Ovary (tissue), 9 donors: ENCODE measurements around the gene PDK2. TPM values are rescaled to one million over a fixed set of nuclear protein-coding genes. Genes with fewer than 3 reads are reported as not detected.

Experiments used
- DNase-seq, 5 donors: peaks; one replicate each; pipeline ENCODE4 v3.0.0-alpha.2; 2019 to 2020
- H3K27ac ChIP-seq, 2 donors: fragments of 200-600 bp; one replicate each; pipeline versions ENCODE4 v1.5.1 to v1.8.0; 2019 to 2022
- H3K27me3 ChIP-seq: fragments of 200-600 bp; one replicate; pipeline ENCODE4 v1.8.0; 2022
- H3K36me3 ChIP-seq: fragments of 200-600 bp; sonication (generic); one replicate; pipeline ENCODE4 v1.5.1; 2019
- H3K4me1 ChIP-seq: one replicate; pipeline ENCODE4 v1.8.1; 2013; ENCODE audit warnings: mild to moderate bottlenecking, moderate library complexity; ENCODE audit not compliant: insufficient read depth
- H3K4me3 ChIP-seq: fragments of 200-600 bp; sonication (generic); one replicate; pipeline ENCODE4 v1.5.1; 2017
- H3K9me3 ChIP-seq, 2 donors: fragments of 200-600 bp in 1 of 2; sonication (generic) in 1 of 2; one replicate each; pipeline versions ENCODE4 v1.5.1 to v1.8.1; 2013 to 2019; ENCODE audit warnings: mild to moderate bottlenecking in 1 of 2, moderate library complexity in 1 of 2
- CTCF ChIP-seq, 3 donors: fragments of 450-650 bp in 2 of 3; fragments of 200-600 bp in 1 of 3; IDR thresholded peaks; one replicate each; pipeline versions ENCODE4 v1.5.1 to v1.8.0; 2016 to 2022; ENCODE audit warnings: antibody characterized with exemption in 3 of 3, mild to moderate bottlenecking in 1 of 3
- EP300 ChIP-seq: sonication (generic); formaldehyde crosslinking; IDR thresholded peaks from one replicate; pipeline ENCODE4 v1.6.1; 2017; ENCODE audit warnings: antibody characterized with exemption
- POLR2A ChIP-seq: fragments of 450-650 bp; IDR thresholded peaks from one replicate; pipeline ENCODE4 v1.6.1; 2017; ENCODE audit warnings: antibody characterized with exemption, mild to moderate bottlenecking, moderate library complexity
- WGBS, 3 donors: extraction: QIAGEN DNeasy Blood & Tissue Kit in 1 of 3; methylation state at CpG; one replicate each; pipeline versions ENCODE4 v1.1.5 to v1.1.7; 2013 to 2017; 5-methylcytosine and 5-hydroxymethylcytosine counted together
- intact Hi-C, 4 donors: fragments of 100-400 bp; cut with DNase I; formaldehyde crosslinking; loops; one replicate each; pipeline versions ENCODE4 v1.11.0 to v1.15.1; 2022 to 2023
- polyA plus RNA-seq, 2 donors: library from polyadenylated mRNA; stranded (reverse); fragments of 200-250 nt in 1 of 2; fragments of 350-450 nt in 1 of 2; fragmentation: Illumina TruSeq in 1 of 2; extraction: RNeasy Lipid Tissue Mini Kit (QIAGEN cat#74804) in 1 of 2; gene quantifications; one replicate each; pipeline ENCODE4 v1.2.3, GENCODE V29; 2013 to 2014
- total RNA-seq, 7 donors: library from RNA; depleted of rRNA in 2 of 7; stranded (reverse); fragments of >200 nt in 2 of 7; fragmentation: NEBNext Ultra II Directional in 3 of 7; extraction: Animal tissue kit (Norgen Biotek cat#: 25700) in 3 of 7; gene quantifications; one replicate each; pipeline versions ENCODE4 v1.1.0 to v1.2.4, GENCODE V29; 2016 to 2023
- donor health status: DM: no; HTN: no; CAD: no; lungs with moderate emphysema.
- donor health status: DM: no; HTN: no; CAD: no.
- donor health status: Bipolar disorder and iron deficiency.
- donor health status: DM: yes; HTN: yes; CAD: no.
- donor health status: DM: no; HTN: no; CAD: no.
- donor health status: DM: yes; HTN: yes; CAD: no.

PDK2 gene
- total and polyA plus RNA-seq, 9 donors = 36.5 to 83.2 (median 54.7) TPM

GRCh38 chr17:50102164-50102991, 7.2 kb downstream of the PDK2 start:
- H3K4me1 ChIP-seq = peaks cover 14% of the 10 kb centered on the region
- no peaks in the 10 kb centered on the region for H3K9me3 ChIP-seq
- no peak overlapping the region for H3K4me3 ChIP-seq
- peak overlapping the region; percentile 67 to 80 for H3K27ac ChIP-seq
- peak in 2 of 5 donors; percentile 55 to 63 for DNase-seq
- no peaks in the 10 kb centered on the region for H3K27me3 ChIP-seq
- WGBS, 3 donors = 63 to 68% (median 64%) methylated on average over 12 to 15 of the region's 15 CpGs
- H3K36me3 ChIP-seq = no peaks in the 10 kb centered on the region
- TF ChIP-seq CTCF (IDR thresholded peaks at IDR 0.05) = no peak
- no peak for TF ChIP-seq POLR2A
- no peak for TF ChIP-seq EP300
- intact Hi-C loops = no loop called here

DNA sequence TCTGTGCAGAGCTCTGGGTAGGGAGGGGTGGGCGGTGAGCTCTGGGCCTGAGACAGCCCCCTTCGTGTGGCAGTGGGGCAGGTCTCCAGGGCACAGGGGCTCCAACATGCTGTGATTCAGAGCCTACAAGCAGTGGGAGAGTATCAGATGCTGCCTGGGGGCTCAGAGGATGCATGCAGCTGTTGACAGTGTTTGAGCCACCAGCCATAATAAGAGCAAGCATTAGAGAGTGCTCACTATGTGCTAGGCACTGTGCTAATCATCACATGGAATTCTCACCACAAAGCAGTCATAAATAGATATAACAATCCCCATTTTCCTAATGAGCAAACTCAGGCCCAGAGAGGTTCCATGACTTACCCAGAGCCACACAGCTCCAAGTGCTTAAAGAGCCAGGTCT, 8.1 kb downstream of the PDK2 start:
- H3K4me3 ChIP-seq = no peak overlapping the region
- WGBS, 3 donors = 71 to 80% (median 77%) methylated on average over 2 of the region's 2 CpGs
- H3K27ac ChIP-seq = peak overlapping the region in 1 of 2 donors; percentile 80
- H3K27me3 ChIP-seq = no peaks in the 10 kb centered on the region
- peaks cover 14% of the 10 kb centered on the region for H3K4me1 ChIP-seq
- no peaks in the 10 kb centered on the region for H3K36me3 ChIP-seq
- intact Hi-C loops = no loop called here
- no peak for DNase-seq
- TF ChIP-seq POLR2A (no peak), CTCF (IDR thresholded peaks at IDR 0.05) (no peak), EP300 (no peak)
- H3K9me3 ChIP-seq = no peaks in the 10 kb centered on the region

DNA sequence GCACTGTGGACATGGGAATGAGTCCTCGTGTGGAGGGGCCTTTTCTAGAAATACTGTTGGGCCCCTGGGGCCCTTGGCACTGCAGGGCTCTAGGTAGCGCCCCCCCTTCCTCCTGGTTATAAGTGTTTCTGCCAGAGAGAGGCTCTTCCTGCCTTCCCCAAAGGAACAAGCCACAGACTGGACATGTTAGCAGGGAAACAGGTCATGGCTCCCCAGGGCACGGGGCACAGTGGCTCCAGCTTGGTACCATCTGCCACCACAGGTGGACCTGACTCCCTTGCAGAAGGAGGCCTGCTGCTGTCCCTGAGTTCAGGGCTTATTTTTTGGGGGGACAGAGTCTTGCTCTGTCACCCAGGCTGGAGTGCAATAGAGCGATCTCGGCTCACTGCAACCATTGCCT, 8.8 kb downstream of the PDK2 start:
- 89 to 97% (median 90%) methylated on average over 5 of the region's 5 CpGs for WGBS, 3 donors
- Histone ChIP-seq H3K27ac (peak overlapping the region in 1 of 2 donors; percentile 80), H3K36me3 (no peaks in the 10 kb centered on the region)

GRCh38 chr17:50105811-50106210, 10.7 kb downstream of the PDK2 start:
- Histone ChIP-seq H3K4me3 (no peak overlapping the region), H3K9me3 (no peaks in the 10 kb centered on the region), H3K27me3 (no peaks in the 10 kb centered on the region), H3K27ac (no peak overlapping the region), H3K36me3 (no peaks in the 10 kb centered on the region), H3K4me1 (peaks cover 14% of the 10 kb centered on the region)
- TF ChIP-seq EP300 (no peak), POLR2A (no peak), CTCF (IDR thresholded peaks at IDR 0.05) (no peak)
- DNase-seq = no peak
- 88 to 90% (median 89%) methylated on average over 21 of the region's 21 CpGs for WGBS, 3 donors
- intact Hi-C loops = no loop called here

More for the DNA sequence above, 8.8 kb downstream of the PDK2 start:
- no peak for DNase-seq
- peaks cover 14% of the 10 kb centered on the region for H3K4me1 ChIP-seq
- H3K4me3 ChIP-seq = no peak overlapping the region
- no peaks in the 10 kb centered on the region for H3K9me3 ChIP-seq
- intact Hi-C loops = no loop called here
- TF ChIP-seq POLR2A = no peak
- H3K27me3 ChIP-seq = no peaks in the 10 kb centered on the region
